Measurements from ENCODE around the gene ITPK1.

The ITPK1 gene

DNA sequence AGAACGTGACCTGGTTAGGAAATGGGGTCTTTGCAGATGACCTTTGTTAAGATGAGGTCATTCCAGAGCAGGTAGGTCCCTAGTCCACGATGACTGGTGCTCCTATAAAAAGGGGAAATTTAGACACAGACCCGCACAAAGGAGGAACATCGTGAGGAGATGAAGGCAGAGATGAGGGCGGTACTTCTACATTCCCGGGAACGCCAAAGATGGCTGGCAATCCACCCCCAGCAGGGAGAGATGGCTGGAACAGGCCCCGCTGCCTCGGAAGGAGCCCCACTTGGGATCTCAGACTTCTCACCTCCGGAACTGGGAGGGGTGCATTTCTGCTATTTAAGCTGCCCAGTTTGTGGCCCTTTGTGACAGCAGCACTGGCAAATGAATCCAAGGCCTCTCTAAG lies 85.0 kb downstream of the ITPK1 start:
- TF ChIP-seq, protein P1, sequence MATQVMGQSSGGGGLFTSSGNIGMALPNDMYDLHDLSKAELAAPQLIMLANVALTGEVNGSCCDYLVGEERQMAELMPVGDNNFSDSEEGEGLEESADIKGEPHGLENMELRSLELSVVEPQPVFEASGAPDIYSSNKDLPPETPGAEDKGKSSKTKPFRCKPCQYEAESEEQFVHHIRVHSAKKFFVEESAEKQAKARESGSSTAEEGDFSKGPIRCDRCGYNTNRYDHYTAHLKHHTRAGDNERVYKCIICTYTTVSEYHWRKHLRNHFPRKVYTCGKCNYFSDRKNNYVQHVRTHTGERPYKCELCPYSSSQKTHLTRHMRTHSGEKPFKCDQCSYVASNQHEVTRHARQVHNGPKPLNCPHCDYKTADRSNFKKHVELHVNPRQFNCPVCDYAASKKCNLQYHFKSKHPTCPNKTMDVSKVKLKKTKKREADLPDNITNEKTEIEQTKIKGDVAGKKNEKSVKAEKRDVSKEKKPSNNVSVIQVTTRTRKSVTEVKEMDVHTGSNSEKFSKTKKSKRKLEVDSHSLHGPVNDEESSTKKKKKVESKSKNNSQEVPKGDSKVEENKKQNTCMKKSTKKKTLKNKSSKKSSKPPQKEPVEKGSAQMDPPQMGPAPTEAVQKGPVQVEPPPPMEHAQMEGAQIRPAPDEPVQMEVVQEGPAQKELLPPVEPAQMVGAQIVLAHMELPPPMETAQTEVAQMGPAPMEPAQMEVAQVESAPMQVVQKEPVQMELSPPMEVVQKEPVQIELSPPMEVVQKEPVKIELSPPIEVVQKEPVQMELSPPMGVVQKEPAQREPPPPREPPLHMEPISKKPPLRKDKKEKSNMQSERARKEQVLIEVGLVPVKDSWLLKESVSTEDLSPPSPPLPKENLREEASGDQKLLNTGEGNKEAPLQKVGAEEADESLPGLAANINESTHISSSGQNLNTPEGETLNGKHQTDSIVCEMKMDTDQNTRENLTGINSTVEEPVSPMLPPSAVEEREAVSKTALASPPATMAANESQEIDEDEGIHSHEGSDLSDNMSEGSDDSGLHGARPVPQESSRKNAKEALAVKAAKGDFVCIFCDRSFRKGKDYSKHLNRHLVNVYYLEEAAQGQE (IDR thresholded peaks at IDR 0.05; ENCODE audit: insufficient read depth in 1 of 2, low read depth in 2 of 2, low read length in 2 of 2) = no peak
- no peak for TF ChIP-seq POLR2AphosphoS5 (IDR thresholded peaks at IDR 0.05; ENCODE audit: low read depth, low read length)
- no peak for TF ChIP-seq SIN3A (IDR thresholded peaks at IDR 0.05; ENCODE audit: borderline replicate concordance, insufficient read depth, low read length)
- TF ChIP-seq TAF1 (IDR thresholded peaks at IDR 0.05; ENCODE audit: borderline replicate concordance, insufficient read depth, low read length) = no peak
- TF ChIP-seq FOXP2 (optimal IDR thresholded peaks at IDR 0.05; ENCODE audit: borderline replicate concordance, extremely low read depth, extremely low read length, insufficient read depth) = no peak

DNA sequence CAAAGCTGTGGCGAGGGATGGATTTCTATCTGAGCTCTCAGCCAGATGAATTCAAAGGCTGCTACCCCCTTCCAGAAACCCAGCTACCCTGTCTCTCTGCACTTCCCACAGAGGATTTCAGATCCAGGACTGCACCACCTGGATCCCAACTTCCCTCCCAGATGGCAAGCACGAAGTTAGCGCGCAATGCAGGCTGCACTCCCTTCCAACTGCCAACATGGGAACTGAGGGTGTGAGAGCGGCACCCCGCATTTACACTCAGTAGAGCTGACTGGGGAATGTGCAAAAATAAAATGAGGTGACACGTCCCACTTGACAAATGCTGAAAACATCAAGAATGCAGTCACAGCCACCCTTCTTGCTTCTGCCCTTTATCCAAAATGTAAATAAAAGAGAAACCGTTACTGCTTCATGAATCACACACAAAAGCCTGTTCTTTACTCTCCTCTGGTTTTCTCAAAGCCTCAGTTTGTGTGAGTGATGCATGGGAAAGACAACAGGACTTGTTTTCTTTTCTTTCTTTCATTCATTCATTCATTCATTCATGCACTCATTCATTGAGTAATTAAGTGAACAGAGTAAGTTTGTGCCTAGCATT lies 85.7 kb downstream of the ITPK1 start:
- TF ChIP-seq SIN3A (IDR thresholded peaks at IDR 0.05; ENCODE audit: borderline replicate concordance, insufficient read depth, low read length) (no peak), FOXP2 (optimal IDR thresholded peaks at IDR 0.05; ENCODE audit: borderline replicate concordance, extremely low read depth, extremely low read length, insufficient read depth) (no peak), TAF1 (IDR thresholded peaks at IDR 0.05; ENCODE audit: borderline replicate concordance, insufficient read depth, low read length) (no peak)
- TF ChIP-seq, protein P1 (IDR thresholded peaks at IDR 0.05; ENCODE audit: insufficient read depth in 1 of 2, low read depth in 2 of 2, low read length in 2 of 2) = no peak

GRCh38 chr14:93029417-93029816 lies 86.3 kb downstream of the ITPK1 start:
- TF ChIP-seq, protein P1 (IDR thresholded peaks at IDR 0.05; ENCODE audit: insufficient read depth in 1 of 2, low read depth in 2 of 2, low read length in 2 of 2) = no peak
- no peak for TF ChIP-seq SIN3A (IDR thresholded peaks at IDR 0.05; ENCODE audit: borderline replicate concordance, insufficient read depth, low read length)
- no peak for TF ChIP-seq TAF1 (IDR thresholded peaks at IDR 0.05; ENCODE audit: borderline replicate concordance, insufficient read depth, low read length)
- TF ChIP-seq FOXP2 (optimal IDR thresholded peaks at IDR 0.05; ENCODE audit: borderline replicate concordance, extremely low read depth, extremely low read length, insufficient read depth) = no peak
- TF ChIP-seq POLR2AphosphoS5 (IDR thresholded peaks at IDR 0.05; ENCODE audit: low read depth, low read length) = no peak

- TF ChIP-seq, protein P1 (IDR thresholded peaks at IDR 0.05; ENCODE audit: insufficient read depth in 1 of 2, low read depth in 2 of 2, low read length in 2 of 2) = no peak
- no peak for TF ChIP-seq TAF1 (IDR thresholded peaks at IDR 0.05; ENCODE audit: borderline replicate concordance, insufficient read depth, low read length)
- no peak for TF ChIP-seq POLR2AphosphoS5 (IDR thresholded peaks at IDR 0.05; ENCODE audit: low read depth, low read length)
- TF ChIP-seq FOXP2 (optimal IDR thresholded peaks at IDR 0.05; ENCODE audit: borderline replicate concordance, extremely low read depth, extremely low read length, insufficient read depth) = no peak
- no peak for TF ChIP-seq SIN3A (IDR thresholded peaks at IDR 0.05; ENCODE audit: borderline replicate concordance, insufficient read depth, low read length)
Measured at GRCh38 chr14:93028724-93029076, 87.0 kb downstream of the ITPK1 start.

Measured in PFSK-1 (cell line).